Esophagus mucosa (tissue), 1 donor: ENCODE data around the gene PEAK3. TPM values are rescaled to one million over a fixed set of nuclear protein-coding genes. Genes with fewer than 3 reads are reported as not detected.

ENCODE experiments used
- ATAC-seq: fragments of 200-7000 bp; cut with Tn5 transposase; one replicate; pipeline ENCODE4 v1.9.1; 2020
- total RNA-seq: library from RNA; stranded (reverse); gene quantifications from one replicate; pipeline ENCODE4 v1.2.4, GENCODE V29; 2023
- donor health status: DM: yes; HTN: yes; CAD: no.

The PEAK3 gene
- total RNA-seq, 1 donor from 2014 or later: 0.08 TPM

GRCh38 chr19:2270423-2271233 is 11.3 kb downstream of the PEAK3 start:
- peak; percentile 38 for ATAC-seq

GRCh38 chr19:2270157-2270422 is 11.9 kb downstream of the PEAK3 start:
- ATAC-seq: peak; percentile 12

GRCh38 chr19:2269244-2270156 is 12.5 kb downstream of the PEAK3 start:
- peak; percentile 84 for ATAC-seq

- no peak for ATAC-seq
These were observed 13.1 kb downstream of the PEAK3 start for GRCh38 chr19:2268861-2269243.

GRCh38 chr19:2268480-2268830 is 13.5 kb downstream of the PEAK3 start:
- ATAC-seq: no peak

- no peak for ATAC-seq
These were observed 15.6 kb downstream of the PEAK3 start for GRCh38 chr19:2266183-2266993.

GRCh38 chr19:2261438-2262172 is 20.4 kb downstream of the PEAK3 start:
- ATAC-seq: peak; percentile 4

GRCh38 chr19:2260341-2260805 is 21.6 kb downstream of the PEAK3 start:
- peak; percentile 50 for ATAC-seq

- ATAC-seq: no peak
These were observed 22.6 kb downstream of the PEAK3 start for GRCh38 chr19:2259336-2259735.

GRCh38 chr19:2255982-2256685 is 25.8 kb downstream of the PEAK3 start, which contains the start of gene JSRP1:
JSRP1 (minus strand) TSS chr19:2256417; CDS start chr19:2255314, 1,103 bp downstream.
- ATAC-seq: no peak

GRCh38 chr19:2255112-2255845 is 26.7 kb downstream of the PEAK3 start:
- ATAC-seq: no peak

GRCh38 chr19:2254064-2254872 is 27.7 kb downstream of the PEAK3 start:
- ATAC-seq: no peak

- ATAC-seq: no peak
These were observed 28.6 kb downstream of the PEAK3 start for GRCh38 chr19:2253106-2254063.

- ATAC-seq: no peak
These were observed 29.2 kb downstream of the PEAK3 start for GRCh38 chr19:2252797-2253105.

GRCh38 chr19:2252055-2252796 is 29.7 kb downstream of the PEAK3 start:
- ATAC-seq: no peak

GRCh38 chr19:2251106-2252054 is 30.6 kb downstream of the PEAK3 start:
- no peak for ATAC-seq

- no peak for ATAC-seq
These were observed 31.2 kb downstream of the PEAK3 start for GRCh38 chr19:2250766-2251105.
